Natural killer cell (primary cell): ENCODE data around the gene HTRA3. TPM values are rescaled to one million over a fixed set of nuclear protein-coding genes. Genes with fewer than 3 reads are reported as not detected.

ENCODE experiments used
- ATAC-seq, 3 donors: fragments of 150-1000 bp in 2 of 3; fragments of 200-7000 bp in 1 of 3; cut with Tn5 transposase; 1 replicate in 1 of 3; 2 replicates in 2 of 3; pipeline ENCODE4 v1.10.0; 2021; ENCODE audit warnings: mild to moderate bottlenecking in 2 of 3, moderate library complexity in 2 of 3
- DNase-seq, 2 donors: peaks; one replicate each; pipeline versions ENCODE4 v3.0.0 to v3.0.0-alpha.2; 2013 to 2021; ENCODE audit warnings: mixed read lengths in 1 of 2
- H3K27ac ChIP-seq: one replicate; pipeline ENCODE4 v1.5.1; 2013; ENCODE audit warnings: mild to moderate bottlenecking, low read length
- H3K27me3 ChIP-seq: one replicate; pipeline ENCODE4 v1.6.1; 2013; ENCODE audit warnings: low read length; ENCODE audit not compliant: control insufficient read depth, insufficient read depth
- H3K36me3 ChIP-seq: one replicate; pipeline ENCODE4 v1.6.1; 2013; ENCODE audit warnings: low read length; ENCODE audit not compliant: control insufficient read depth, insufficient read depth
- H3K4me1 ChIP-seq: one replicate; pipeline ENCODE4 v1.6.1; 2013; ENCODE audit warnings: low read length; ENCODE audit not compliant: control insufficient read depth, insufficient read depth
- H3K4me3 ChIP-seq: one replicate; pipeline ENCODE4 v1.5.1; 2013; ENCODE audit warnings: low read length
- H3K9me3 ChIP-seq: one replicate; pipeline ENCODE4 v1.6.1; 2013; ENCODE audit warnings: low read length; ENCODE audit not compliant: control insufficient read depth, insufficient read depth
- H3K27ac Mint-ChIP-seq, 2 donors: one replicate each; pipeline ENCODE4 v1.8.0; 2022; ENCODE audit warnings: mild to moderate bottlenecking in 2 of 2, mixed read lengths in 2 of 2, moderate library complexity in 1 of 2
- H3K27me3 Mint-ChIP-seq, 2 donors: one replicate each; pipeline ENCODE4 v1.8.0; 2022; ENCODE audit warnings: low read depth in 2 of 2, mixed read lengths in 2 of 2
- H3K36me3 Mint-ChIP-seq: one replicate; pipeline ENCODE4 v1.8.0; 2022; ENCODE audit warnings: mixed read lengths
- H3K4me1 Mint-ChIP-seq, 2 donors: one replicate each; pipeline ENCODE4 v1.8.0; 2022; ENCODE audit warnings: mixed read lengths in 2 of 2
- H3K4me3 Mint-ChIP-seq: one replicate; pipeline ENCODE4 v1.8.0; 2022; ENCODE audit warnings: mild to moderate bottlenecking, moderate library complexity, mixed read lengths
- H3K9me3 Mint-ChIP-seq, 2 donors: one replicate each; pipeline ENCODE4 v1.8.0; 2022; ENCODE audit warnings: mixed read lengths in 2 of 2
- WGBS: methylation state at CpG from one replicate; pipeline ENCODE4 v1.1.7; 2013; ENCODE audit warnings: missing lambda C conversion rate; ENCODE audit not compliant: insufficient coverage; 5-methylcytosine and 5-hydroxymethylcytosine counted together
- intact Hi-C: fragments of 100-400 bp; cut with micrococcal nuclease; formaldehyde crosslinking; loops from one replicate; pipeline ENCODE4 v1.14.2; 2022
- total RNA-seq, 4 donors: library from RNA; stranded (reverse); fragments of 120-200 nt in 1 of 4; gene quantifications; one replicate each; pipeline versions ENCODE4 v1.2.3 to v1.2.4, GENCODE V29; 2013 to 2022
- TF ChIP-seq, protein P1 (sequence below): fragments of 200-600 bp; IDR thresholded peaks from one replicate; pipeline ENCODE4 v1.8.0; 2022; ENCODE audit warnings: antibody characterized with exemption

Gene HTRA3
- total RNA-seq, 3 donors from 2014 or later (not counting 1 experiment from before 2014, with no cell fraction given) = not detected

- Histone ChIP-seq H3K36me3 (no peaks in the 10 kb centered on the region), H3K27me3 (peaks cover under 1% of the 10 kb centered on the region), H3K9me3 (no peaks in the 10 kb centered on the region), H3K4me3 (no peak overlapping the region), H3K27ac (no peak overlapping the region), H3K4me1 (no peaks in the 10 kb centered on the region)
- ATAC-seq (no peak), DNase-seq (no peak)
- intact Hi-C loops = no loop called here
- Mint-ChIP-seq H3K27me3 (peaks cover 3 to 7% of the 10 kb centered on the region in 2 donors), H3K27ac (no peak overlapping the region), H3K4me3 (no peak overlapping the region), H3K9me3 (no peaks in the 10 kb centered on the region), H3K4me1 (no peaks in the 10 kb centered on the region), H3K36me3 (no peaks in the 10 kb centered on the region)
- WGBS = 94% methylated on average over 34 of the region's 34 CpGs
- TF ChIP-seq, protein P1, sequence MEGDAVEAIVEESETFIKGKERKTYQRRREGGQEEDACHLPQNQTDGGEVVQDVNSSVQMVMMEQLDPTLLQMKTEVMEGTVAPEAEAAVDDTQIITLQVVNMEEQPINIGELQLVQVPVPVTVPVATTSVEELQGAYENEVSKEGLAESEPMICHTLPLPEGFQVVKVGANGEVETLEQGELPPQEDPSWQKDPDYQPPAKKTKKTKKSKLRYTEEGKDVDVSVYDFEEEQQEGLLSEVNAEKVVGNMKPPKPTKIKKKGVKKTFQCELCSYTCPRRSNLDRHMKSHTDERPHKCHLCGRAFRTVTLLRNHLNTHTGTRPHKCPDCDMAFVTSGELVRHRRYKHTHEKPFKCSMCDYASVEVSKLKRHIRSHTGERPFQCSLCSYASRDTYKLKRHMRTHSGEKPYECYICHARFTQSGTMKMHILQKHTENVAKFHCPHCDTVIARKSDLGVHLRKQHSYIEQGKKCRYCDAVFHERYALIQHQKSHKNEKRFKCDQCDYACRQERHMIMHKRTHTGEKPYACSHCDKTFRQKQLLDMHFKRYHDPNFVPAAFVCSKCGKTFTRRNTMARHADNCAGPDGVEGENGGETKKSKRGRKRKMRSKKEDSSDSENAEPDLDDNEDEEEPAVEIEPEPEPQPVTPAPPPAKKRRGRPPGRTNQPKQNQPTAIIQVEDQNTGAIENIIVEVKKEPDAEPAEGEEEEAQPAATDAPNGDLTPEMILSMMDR = no peak
Observed at GRCh38 chr4:8345053-8345945, 75.7 kb downstream of the HTRA3 start.

DNA sequence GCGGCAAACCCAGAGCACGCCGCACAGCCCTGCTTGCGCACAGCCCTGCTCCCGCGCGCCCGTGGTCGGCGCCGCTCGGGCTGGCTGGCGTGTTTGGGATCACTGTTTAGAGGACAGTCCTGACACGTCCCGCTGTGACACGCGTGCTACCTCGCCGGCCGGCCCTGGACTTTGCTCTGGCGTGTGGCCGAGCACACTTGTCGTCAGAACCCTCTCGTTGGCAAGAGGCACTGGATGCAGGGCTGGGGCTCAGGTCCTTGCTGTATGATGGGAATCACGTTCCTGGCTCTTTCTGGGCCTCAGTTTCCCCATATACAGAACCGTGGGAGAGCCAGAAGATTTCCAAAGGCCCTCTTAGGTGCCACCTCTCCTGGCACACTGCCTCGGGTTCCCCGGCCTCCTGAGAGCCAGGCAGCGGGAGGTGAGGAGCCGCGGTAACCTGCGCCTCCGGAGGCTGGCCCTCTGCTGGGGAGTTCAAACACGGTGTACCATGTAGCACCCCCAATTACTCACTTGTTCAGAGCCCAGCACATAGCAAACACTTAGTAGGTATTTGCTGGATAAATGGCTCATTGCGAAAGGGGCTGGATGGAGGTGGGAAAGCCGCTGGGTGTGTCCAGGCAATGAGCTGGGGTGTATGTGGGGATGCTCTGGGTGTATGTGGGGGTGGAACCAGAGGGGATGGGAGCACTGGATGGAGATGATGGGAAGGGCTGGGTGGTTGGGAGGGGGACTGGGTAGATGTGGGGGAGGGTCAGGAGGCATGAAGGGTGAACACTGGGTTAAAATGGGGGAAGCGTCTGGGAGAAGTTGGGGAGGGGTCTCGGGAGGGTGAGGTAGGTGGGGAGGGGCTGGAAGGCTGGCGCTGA lies 76.6 kb downstream of the HTRA3 start:
- H3K4me3 Mint-ChIP-seq = no peak overlapping the region
- peaks cover 2% of the 10 kb centered on the region for H3K27me3 ChIP-seq
- no peaks in the 10 kb centered on the region for H3K4me1 ChIP-seq
- no peaks in the 10 kb centered on the region for H3K36me3 ChIP-seq
- H3K27ac ChIP-seq = no peak overlapping the region
- no peak overlapping the region for H3K27ac Mint-ChIP-seq
- H3K9me3 Mint-ChIP-seq = no peaks in the 10 kb centered on the region
- peaks cover 3 to 7% of the 10 kb centered on the region in 2 donors for H3K27me3 Mint-ChIP-seq
- intact Hi-C loops = no loop called here
- H3K36me3 Mint-ChIP-seq = no peaks in the 10 kb centered on the region
- ATAC-seq = no peak
- H3K4me1 Mint-ChIP-seq = no peaks in the 10 kb centered on the region
- H3K9me3 ChIP-seq = no peaks in the 10 kb centered on the region
- 91% methylated on average over 39 of the region's 39 CpGs for WGBS
- TF ChIP-seq, protein P1 = no peak
- H3K4me3 ChIP-seq = no peak overlapping the region
- no peak for DNase-seq

GRCh38 chr4:8346838-8347605 lies 77.5 kb downstream of the HTRA3 start:
- ATAC-seq (no peak), DNase-seq (no peak)
- peaks cover 2% of the 10 kb centered on the region for H3K27me3 ChIP-seq
- no peaks in the 10 kb centered on the region for H3K9me3 ChIP-seq
- 89% methylated on average over 16 of the region's 16 CpGs for WGBS
- H3K4me3 ChIP-seq = no peak overlapping the region
- H3K27ac ChIP-seq = no peak overlapping the region
- Mint-ChIP-seq H3K36me3 (no peaks in the 10 kb centered on the region), H3K4me3 (no peak overlapping the region), H3K9me3 (no peaks in the 10 kb centered on the region), H3K27me3 (peaks cover 0 to 1% of the 10 kb centered on the region in 2 donors), H3K27ac (no peak overlapping the region), H3K4me1 (no peaks in the 10 kb centered on the region)
- intact Hi-C loops = no loop called here
- H3K36me3 ChIP-seq = no peaks in the 10 kb centered on the region
- no peaks in the 10 kb centered on the region for H3K4me1 ChIP-seq
- TF ChIP-seq, protein P1 = no peak
